OCI-LY3 (cell line): ENCODE measurements around the gene MDGA2.

Experiments
- H2AFZ ChIP-seq: fragments of 200-600, 300-600 bp; shearing (Covaris generic); 2 replicates; pipeline ENCODE4 v1.6.0; 2014; ENCODE audit warnings: antibody characterized with exemption, low read depth, low read length
- H3K27ac ChIP-seq: fragments of 200-600, 300-600 bp; sonication (generic); 2 replicates; pipeline ENCODE4 v1.5.1; 2014; ENCODE audit warnings: mild to moderate bottlenecking, low read length, moderate library complexity, mixed read lengths
- H3K27me3 ChIP-seq: fragments of 200-600, 300-600 bp; sonication (generic); 2 replicates; pipeline ENCODE4 v1.6.1; 2014; ENCODE audit warnings: low read depth, low read length, mixed read lengths
- H3K36me3 ChIP-seq: fragments of 200-600, 300-600 bp; sonication (generic); replicated peaks from 2 replicates; pipeline ENCODE3; 2014; ENCODE audit warnings: low read depth, low read length, mixed read lengths
- H3K4me1 ChIP-seq: fragments of 300-600, 200-600 bp; sonication (generic); 2 replicates; pipeline ENCODE4 v1.6.1; 2014; ENCODE audit warnings: low read length, mixed read lengths
- H3K4me2 ChIP-seq: fragments of 200-600, 300-600 bp; sonication (generic); 2 replicates; pipeline ENCODE4 v1.6.1; 2014; ENCODE audit warnings: low read length, mixed read lengths
- H3K4me3 ChIP-seq: fragments of 300-600, 200-600 bp; sonication (generic); 2 replicates; pipeline ENCODE4 v1.5.1; 2014; ENCODE audit warnings: antibody characterized with exemption, mild to moderate bottlenecking, low read length, moderate library complexity
- H3K79me2 ChIP-seq: fragments of 300-600, 200-600 bp; shearing (Covaris generic); 2 replicates; pipeline ENCODE4 v1.6.1; 2014; ENCODE audit warnings: mild to moderate bottlenecking, low read length, mixed read lengths
- H3K9ac ChIP-seq: fragments of 300-600, 200-600 bp; shearing (Covaris generic); 2 replicates; pipeline ENCODE4 v1.6.0; 2014; ENCODE audit warnings: mild to moderate bottlenecking, low read length, moderate library complexity
- H3K9me3 ChIP-seq: fragments of 200-600, 300-600 bp; shearing (Covaris generic); 2 replicates; pipeline ENCODE4 v1.6.1; 2014; ENCODE audit warnings: low read length, mixed read lengths; ENCODE audit not compliant: insufficient read depth
- H4K20me1 ChIP-seq: fragments of 200-600, 300-600 bp; sonication (generic); 2 replicates; pipeline ENCODE4 v1.6.1; 2016; ENCODE audit warnings: low read length, mixed read lengths; ENCODE audit not compliant: insufficient read depth
- CTCF ChIP-seq: fragments of 200-600, 300-600 bp; sonication (generic); IDR thresholded peaks from 2 replicates; pipeline ENCODE4 v1.5.1; 2014; ENCODE audit warnings: antibody characterized with exemption, low read length, low read depth
- EZH2phosphoT487 ChIP-seq: fragments of 200-600 bp; shearing (Covaris generic); IDR thresholded peaks from 2 replicates; pipeline ENCODE4 v1.6.1; 2018; ENCODE audit warnings: antibody characterized with exemption, mixed run types, low read depth

The MDGA2 gene

GRCh38 chr14:47524524-47524923, 150.9 kb downstream of the MDGA2 start:
- Histone ChIP-seq H3K27me3 (no peaks in the 10 kb centered on the region), H3K9me3 (no peaks in the 10 kb centered on the region), H3K4me1 (no peaks in the 10 kb centered on the region), H3K27ac (no peak overlapping the region), H3K9ac (no peak overlapping the region), H2AFZ (no peak overlapping the region), H3K4me2 (no peak overlapping the region), H3K79me2 (no peaks in the 10 kb centered on the region), H4K20me1 (no peaks in the 10 kb centered on the region), H3K4me3 (no peak overlapping the region), H3K36me3 (no peaks in the 10 kb centered on the region)
- TF ChIP-seq EZH2phosphoT487 (no peak), CTCF (no peak)

- H4K20me1 ChIP-seq, result no peaks in the 10 kb centered on the region
- no peak overlapping the region for H2AFZ ChIP-seq
- no peaks in the 10 kb centered on the region for H3K36me3 ChIP-seq
- no peak overlapping the region for H3K9ac ChIP-seq
- H3K27me3 ChIP-seq, result no peaks in the 10 kb centered on the region
- TF ChIP-seq EZH2phosphoT487, result no peak
- TF ChIP-seq CTCF, result no peak
- no peaks in the 10 kb centered on the region for H3K9me3 ChIP-seq
- H3K79me2 ChIP-seq, result no peaks in the 10 kb centered on the region
- H3K4me2 ChIP-seq, result no peak overlapping the region
- no peak overlapping the region for H3K4me3 ChIP-seq
- H3K4me1 ChIP-seq, result no peaks in the 10 kb centered on the region
- H3K27ac ChIP-seq, result no peak overlapping the region
These were observed 155.0 kb downstream of the MDGA2 start for GRCh38 chr14:47520382-47520781.

- no peak overlapping the region for H3K4me3 ChIP-seq
- TF ChIP-seq EZH2phosphoT487 (no peak), CTCF (no peak)
- no peak overlapping the region for H3K9ac ChIP-seq
- H4K20me1 ChIP-seq, result no peaks in the 10 kb centered on the region
- no peaks in the 10 kb centered on the region for H3K9me3 ChIP-seq
- no peaks in the 10 kb centered on the region for H3K4me1 ChIP-seq
- H2AFZ ChIP-seq, result no peak overlapping the region
- H3K4me2 ChIP-seq, result no peak overlapping the region
- no peaks in the 10 kb centered on the region for H3K36me3 ChIP-seq
- no peaks in the 10 kb centered on the region for H3K27me3 ChIP-seq
- no peak overlapping the region for H3K27ac ChIP-seq
- no peaks in the 10 kb centered on the region for H3K79me2 ChIP-seq
These were observed 163.6 kb downstream of the MDGA2 start for GRCh38 chr14:47511829-47512228.

- no peaks in the 10 kb centered on the region for H3K27me3 ChIP-seq
- no peaks in the 10 kb centered on the region for H3K4me1 ChIP-seq
- H3K9ac ChIP-seq, result no peak overlapping the region
- no peak overlapping the region for H3K4me3 ChIP-seq
- H3K9me3 ChIP-seq, result no peaks in the 10 kb centered on the region
- no peaks in the 10 kb centered on the region for H3K36me3 ChIP-seq
- H3K4me2 ChIP-seq, result no peak overlapping the region
- no peak for TF ChIP-seq EZH2phosphoT487
- no peak for TF ChIP-seq CTCF
- H3K79me2 ChIP-seq, result no peaks in the 10 kb centered on the region
- H3K27ac ChIP-seq, result no peak overlapping the region
- no peak overlapping the region for H2AFZ ChIP-seq
- no peaks in the 10 kb centered on the region for H4K20me1 ChIP-seq
These were observed 165.4 kb downstream of the MDGA2 start for GRCh38 chr14:47509957-47510356.
